HL-60 (cell line): ENCODE results near the gene KIF25.

ENCODE experiments used
- CTCF ChIP-seq: IDR thresholded peaks from one replicate; pipeline ENCODE4 v1.5.1; 2011; ENCODE audit warnings: low read length, control low read depth, inconsistent platforms; ENCODE audit not compliant: insufficient read depth
- GABPA ChIP-seq: IDR thresholded peaks from 2 replicates; pipeline ENCODE4 v1.6.1; 2012; ENCODE audit warnings: low read depth
- POLR2AphosphoS5 ChIP-seq: IDR thresholded peaks from 2 replicates; pipeline ENCODE4 v1.6.1; 2012; ENCODE audit warnings: low read depth

DNA sequence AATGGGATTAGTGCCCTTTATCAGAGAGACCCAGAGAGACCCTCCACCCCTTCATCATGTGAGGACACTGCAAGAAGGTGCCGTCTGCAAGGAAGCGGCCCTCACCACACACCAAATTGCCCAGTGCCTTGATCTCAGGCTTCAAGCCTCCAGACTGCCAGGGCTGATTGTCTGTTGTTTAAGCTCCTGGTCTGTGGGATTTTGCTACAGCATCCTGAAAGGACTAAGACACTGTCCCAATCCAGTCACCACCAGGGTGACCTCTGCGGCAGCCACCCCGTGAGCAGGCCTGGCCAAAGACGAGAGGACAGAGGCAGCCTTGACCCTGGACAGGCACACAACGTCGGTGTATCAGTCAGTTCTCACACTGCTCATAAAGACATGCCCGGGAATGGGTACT is 95.1 kb downstream of the KIF25 start:
- TF ChIP-seq CTCF (no peak), GABPA (no peak), POLR2AphosphoS5 (no peak)
